IPS DF 4.7 (cell line): Measurements from ENCODE around the gene CMIP.

Source experiments
- DNase-seq: peaks from one replicate; pipeline ENCODE4 v3.0.0-alpha.2; 2013; ENCODE audit warnings: low spot score; ENCODE audit errors: extremely low read depth

Gene CMIP

DNA sequence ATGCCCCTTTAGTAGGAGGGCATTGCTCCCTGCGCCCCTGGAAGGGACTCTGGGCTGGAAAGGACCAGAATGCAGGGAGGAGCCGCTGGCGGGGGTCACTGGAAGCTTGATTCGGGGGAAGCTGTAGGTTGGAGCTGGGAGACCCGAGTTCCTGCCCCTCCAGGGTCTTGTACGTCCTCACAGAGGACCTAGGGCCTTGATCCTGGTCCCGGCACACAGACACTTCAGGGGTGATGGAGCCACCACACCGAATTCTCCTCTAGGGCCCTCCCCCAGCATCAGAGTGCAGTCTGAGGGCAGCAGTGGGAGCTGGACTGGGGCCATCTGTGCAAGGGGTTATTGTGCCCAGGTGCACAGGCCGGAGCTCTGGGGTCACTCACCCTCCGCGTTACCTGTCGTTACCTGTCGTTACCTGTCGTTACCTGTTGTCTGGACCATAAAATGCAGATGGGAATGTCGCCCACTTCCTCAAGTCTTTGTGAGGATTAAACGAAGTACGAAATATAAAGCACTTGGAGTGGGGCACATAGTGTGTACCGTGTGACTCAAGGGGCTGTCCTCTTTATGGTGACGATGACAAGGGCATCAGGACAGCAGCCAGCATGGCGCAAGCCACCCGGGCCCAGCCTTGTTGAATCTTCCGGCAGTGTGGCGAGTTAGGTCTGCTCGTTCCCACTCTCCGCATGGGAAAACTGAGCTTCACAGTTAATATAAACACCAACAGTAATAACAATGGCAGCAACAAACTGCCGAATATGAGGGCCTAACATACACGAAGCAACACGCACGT is 48.6 kb downstream of the CMIP start:
- no peak for DNase-seq

DNA sequence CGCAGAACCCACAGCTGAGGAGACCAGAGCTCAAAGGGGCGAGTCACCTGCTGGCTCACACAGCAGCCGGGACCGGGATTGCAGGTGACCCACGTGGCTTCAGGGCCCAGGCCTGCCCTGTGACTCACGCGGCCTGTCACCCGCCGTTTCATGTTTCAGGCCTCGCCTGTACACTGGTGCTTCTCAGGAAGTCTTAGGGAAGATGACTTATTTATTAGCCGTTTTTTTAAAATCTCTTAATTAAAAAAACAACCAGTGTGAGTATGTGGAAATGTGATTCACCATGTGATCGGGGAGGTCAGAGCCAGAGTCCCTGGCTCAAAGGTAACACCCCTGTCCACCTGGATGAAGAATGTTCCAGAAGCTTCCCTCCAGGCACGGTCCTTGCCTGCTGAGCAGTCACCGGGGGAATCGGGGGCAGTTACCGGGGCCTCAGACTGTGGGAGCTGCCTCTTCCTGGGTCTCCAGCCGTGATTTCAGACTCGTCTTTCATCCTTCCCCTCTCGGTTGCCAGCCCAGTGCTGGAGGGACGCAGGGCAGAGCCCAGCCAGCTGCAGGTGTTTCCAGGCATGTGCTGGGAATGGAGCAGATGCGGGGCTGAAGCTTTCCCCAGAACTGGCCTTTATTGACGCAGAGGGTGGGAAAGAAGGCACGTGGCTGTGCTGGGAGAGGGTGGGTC is 49.3 kb downstream of the CMIP start:
- no peak for DNase-seq

DNA sequence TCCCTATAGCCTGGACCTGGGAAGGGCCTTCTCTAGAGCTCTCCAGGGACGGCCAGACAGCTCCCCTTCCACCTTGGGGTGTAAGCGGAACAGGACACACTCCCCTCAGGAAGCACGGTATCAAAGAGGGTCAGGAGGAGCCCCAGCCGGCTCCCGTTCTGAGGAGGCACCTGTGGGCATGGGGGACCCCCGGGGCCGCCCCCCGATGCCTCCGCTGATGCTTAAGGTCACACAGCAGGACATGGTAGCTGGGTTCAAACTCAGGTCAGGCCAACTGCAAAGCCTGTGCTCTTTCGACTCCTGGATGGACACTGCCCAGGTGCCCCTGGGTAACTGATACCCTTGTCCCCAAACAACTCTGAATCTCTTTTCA is 49.8 kb downstream of the CMIP start:
- no peak for DNase-seq

DNA sequence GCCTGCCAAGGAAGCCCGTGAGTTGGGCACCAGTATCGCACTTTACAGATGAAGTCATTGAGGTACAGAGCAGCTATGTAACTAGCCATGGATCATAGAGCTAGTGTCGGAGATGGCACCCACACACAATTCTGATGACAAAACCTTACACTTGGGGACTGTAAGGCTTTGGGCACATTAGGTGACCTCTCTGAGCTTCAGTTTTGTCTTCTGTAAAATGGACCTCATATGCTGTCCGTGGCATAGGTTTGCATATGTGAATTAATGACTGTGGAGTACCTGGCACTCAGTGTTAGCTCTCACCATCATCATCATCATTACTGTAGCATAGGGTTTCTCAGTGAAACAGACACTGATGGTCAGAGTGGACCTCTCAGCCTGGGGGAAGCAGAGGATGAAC is 50.3 kb downstream of the CMIP start:
- DNase-seq: no peak

DNA sequence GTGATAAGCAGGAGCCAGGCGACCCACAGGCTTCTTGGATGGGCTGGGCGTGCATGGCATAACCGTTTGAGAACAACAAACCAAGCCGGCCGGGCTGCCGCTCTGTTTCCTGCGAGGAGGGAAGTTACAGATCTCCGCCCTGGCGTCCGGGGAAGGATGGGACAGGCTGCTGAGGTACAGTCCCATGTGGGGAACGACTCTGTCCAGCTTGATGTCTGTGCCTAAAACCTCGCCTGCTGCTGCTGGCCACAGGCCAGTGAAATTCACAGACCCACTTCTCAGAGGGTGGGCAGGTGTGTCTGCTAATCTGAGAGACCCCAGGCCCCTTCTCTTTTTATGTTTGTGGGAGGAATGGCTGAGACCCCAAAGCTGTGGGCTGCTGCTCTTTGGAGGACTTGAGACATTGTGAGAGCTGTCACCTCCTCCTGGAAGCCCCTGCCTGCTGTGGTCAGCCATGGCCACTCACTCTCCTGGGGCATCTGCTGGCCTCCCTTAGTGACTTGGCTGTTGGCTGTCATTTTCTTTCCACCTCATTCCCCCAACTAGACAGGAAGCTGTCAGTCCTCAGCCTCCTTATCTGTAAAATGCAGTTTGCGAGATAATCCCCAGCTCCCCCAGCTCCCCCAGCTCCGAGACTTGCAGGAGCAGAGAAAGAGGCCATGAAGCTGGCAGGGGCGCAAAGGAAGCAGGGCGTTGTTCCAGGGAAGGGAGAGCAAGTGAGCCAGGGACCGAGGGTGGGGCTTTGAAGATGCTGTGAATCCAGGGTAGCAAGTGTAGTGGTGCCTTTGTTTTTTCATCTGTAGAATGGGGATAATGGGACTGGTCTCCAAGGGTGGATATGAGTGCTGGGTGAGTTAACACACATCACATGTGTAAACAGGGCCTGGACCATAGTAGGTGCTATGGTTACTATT is 51.0 kb downstream of the CMIP start:
- DNase-seq: no peak

DNA sequence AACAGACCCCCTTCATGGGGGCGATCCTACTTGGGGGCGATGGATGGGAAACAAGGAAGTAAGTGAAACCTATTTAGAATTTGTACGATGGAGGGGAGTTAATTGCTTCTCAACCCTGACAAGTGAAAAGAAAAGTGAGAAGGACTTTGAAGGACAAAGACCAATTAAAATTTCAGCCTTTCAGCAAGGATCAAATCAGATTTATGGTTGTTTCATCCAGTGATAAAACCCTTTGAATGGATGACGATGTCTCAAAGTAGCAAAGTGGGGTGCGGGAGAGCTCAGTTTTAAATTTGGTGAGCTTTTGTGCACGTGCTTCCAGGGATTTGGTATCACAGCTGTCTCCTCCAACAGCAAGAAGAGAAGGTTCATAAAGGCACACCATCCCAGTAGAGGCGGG is 51.7 kb downstream of the CMIP start:
- DNase-seq: no peak

DNA sequence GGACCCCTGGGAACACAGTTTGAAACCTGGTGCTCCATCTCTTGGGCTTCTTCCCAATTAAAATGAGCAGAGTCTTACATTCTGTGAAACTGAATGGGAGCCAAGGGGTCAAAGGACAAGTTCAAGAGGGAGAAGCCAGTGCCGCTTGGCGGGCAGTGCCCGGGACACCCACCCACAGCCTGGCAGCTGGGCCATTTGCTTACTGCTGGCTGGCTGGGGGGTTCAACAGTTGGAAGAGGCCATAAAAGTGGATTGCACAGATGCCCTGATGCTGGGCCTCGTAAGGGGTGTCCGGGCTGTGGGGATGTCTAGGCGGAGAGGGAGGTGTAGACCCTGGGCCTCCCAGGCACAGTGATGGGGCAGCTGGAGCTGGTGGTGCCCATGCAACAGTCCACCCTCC is 52.1 kb downstream of the CMIP start:
- no peak for DNase-seq

DNA sequence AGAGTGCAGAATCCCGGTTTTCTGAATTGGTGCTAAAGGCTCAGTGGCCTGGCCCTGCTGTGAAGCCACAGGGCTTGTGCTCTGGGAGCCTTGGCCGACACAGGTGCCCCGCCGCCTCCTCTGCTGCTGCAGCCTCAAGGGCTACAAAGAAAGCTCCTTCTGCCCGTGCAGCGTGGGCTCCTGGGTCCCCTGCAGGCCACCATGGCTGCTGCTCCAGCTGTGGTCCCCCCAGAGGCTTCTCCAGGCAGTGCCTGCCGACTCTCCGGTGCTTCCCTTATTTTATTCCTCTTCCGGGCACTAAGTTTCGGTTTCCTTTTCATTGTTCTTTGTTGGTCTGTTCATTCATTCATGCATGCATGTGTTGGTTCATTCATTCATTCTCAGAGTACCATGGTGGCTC is 53.1 kb downstream of the CMIP start:
- no peak for DNase-seq

DNA sequence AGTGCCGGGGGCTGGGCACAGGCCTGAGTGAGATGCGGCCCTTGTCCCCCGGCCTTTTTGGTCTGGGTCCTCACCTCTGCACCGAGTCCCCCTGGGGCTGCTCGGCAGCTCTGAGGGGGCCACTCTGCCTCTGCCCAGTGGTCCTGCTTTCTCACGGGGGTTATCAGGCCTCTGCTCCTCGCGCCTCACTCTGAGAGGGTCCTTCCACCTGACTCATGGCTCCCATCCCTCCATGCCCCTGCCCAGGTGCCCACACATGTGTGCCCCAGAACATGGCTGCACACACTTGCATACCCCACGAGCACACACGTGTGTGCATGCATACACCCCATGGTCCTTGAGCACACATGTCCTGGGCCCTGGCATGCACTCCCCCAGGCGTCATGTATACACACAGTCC is 53.7 kb downstream of the CMIP start:
- no peak for DNase-seq

DNA sequence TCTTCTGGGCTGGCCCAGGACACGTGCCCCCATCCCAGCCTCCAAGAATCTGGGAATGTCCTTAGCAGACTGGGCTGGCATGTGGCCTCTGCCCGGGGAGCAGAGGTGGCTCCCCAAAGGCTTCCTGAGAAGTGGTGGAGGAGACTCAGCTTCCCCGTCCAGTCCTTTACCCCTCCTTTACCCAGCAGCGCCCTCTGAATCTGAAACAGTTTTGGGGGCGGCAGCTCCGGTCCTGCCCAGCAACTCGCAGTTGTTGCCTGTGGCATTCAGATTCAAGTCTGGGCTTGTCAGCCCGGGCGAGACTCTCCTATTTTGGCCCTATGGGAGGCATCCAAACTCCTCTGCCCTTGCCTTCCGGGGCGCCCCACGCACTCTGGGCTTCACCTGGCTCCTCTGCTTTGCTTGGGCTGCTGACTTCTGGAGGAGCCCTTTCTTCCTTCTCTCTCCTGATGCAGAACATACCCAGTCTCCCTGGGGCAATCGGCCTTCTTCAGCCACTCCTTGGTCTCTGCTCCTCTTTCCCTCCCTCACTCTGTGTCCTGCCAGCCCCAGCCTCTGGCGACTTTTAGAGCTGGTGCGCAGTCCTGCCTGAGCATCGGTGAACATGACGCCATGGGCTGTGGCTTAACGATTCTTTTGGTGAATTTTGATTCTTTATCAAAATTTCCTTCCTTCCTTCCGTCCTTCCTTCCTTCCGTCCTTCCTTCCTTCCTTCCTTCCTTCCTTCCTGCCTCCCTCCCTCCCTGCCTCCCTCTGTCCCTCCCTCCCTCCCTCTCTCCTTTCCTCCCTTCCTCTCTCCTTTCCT is 55.2 kb downstream of the CMIP start:
- no peak for DNase-seq

DNA sequence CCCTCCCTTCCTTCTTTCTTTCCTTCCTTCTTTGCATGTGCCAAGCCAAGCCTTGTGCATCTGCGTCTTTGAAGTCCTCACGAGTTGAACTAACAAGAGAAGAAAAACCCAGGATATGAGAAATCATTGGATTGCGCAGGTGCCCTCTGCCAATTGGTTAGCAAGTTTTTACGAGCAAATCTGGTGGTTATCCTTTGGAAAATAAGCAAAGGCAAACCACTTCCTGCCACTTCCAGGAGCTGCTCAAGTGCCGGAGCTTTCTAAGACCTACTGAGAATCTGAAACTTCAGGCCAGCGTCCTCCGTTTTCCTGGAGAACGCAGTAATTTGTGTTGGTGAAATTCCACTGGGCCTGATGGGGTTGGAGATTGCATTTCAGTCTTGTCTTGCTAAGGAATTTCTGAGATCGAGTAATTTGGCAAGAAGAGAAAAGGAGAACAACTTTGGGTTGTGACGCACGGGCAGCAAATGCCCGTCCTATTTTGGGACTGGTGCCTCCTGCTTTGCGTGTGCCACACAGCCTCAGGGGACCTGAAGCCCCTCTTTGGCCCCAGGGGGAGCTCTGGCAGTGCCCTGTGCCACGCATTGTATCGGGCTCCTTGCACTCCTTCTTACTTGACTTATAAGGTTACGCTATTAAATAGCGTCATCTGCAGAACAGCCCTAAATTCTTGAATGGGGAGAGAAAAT is 56.4 kb downstream of the CMIP start:
- no peak for DNase-seq

DNA sequence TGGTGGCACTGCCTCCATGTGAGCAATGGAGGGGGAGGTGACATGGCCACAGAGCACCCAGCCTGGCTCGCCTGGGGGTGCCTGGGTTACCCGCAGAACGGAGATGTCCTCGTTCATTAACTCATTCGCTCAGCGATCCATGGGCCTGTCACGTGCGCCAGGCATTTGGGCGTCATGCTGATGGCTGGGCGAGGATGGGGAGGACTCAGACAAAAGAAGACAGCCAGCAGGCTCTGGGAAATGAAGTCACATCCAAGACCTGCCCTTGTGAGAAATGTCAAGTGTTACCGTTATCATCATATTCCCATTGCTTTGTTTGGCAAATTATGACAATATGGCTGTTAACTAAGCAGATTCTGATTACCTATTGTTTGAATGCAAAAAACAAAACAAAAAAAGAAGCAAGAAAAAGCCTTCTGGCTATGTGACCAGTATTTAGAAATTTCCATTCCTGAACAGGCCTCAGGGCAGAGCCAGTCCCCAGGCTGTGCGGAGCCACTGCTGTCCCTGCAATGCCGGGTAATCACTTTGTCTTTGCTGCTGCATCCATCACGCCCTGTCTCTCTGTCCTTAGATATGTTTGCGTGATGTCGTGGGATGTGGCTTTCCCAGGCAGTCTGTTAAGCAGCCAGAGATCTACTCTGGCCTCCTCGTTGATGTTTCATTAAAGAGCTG is 57.9 kb downstream of the CMIP start:
- no peak for DNase-seq

DNA sequence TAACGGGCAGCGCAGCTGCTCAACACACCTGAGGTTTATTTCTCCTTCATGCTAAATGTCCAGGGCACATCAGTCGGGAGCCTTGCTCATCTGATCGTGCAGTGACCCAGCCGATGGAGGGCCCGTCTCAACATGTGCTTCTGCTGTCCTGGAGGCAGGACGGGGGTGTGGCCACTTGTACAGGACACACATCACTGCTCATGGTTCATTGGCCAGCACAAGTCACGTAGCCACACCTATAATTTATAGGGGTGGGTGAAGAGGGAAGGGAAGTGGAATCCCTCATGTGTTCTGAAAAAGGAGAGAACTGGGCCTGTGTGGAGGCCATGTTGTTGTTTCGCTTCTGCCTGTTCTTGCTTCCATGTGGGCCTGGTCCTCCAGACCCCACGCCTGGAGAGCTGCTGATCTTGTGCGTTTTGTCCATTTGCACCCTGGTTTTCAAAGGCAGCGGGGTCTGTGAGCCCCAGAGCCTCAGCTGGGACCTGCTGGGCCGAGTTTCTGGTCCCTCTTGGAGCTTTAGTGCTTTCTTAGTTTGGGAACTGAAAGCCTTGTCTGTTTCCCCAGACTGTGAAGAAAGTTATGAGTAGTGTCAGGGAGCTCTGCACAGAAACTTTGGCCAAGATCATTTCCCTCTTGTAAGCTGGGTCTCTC is 60.5 kb downstream of the CMIP start:
- no peak for DNase-seq

DNA sequence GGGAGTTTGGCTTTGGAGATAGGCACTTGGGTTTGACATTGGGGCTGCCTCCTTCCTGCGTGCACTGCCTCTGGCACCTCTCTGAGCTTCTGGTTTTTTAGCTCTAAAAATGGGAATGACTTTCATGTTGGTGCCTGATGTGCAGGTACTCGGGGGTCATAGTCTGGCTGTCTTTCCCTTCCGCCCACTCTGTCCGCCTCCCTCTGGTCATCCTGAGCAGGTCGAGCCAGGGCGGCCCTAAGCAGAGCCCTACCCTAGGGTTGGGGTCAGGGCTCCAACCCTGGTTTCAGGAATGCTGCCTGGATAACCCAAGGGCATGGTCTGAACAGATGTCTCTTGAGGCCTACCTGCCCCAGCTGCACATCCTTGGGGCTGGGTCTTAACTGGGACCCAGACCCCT is 64.8 kb downstream of the CMIP start:
- no peak for DNase-seq

DNA sequence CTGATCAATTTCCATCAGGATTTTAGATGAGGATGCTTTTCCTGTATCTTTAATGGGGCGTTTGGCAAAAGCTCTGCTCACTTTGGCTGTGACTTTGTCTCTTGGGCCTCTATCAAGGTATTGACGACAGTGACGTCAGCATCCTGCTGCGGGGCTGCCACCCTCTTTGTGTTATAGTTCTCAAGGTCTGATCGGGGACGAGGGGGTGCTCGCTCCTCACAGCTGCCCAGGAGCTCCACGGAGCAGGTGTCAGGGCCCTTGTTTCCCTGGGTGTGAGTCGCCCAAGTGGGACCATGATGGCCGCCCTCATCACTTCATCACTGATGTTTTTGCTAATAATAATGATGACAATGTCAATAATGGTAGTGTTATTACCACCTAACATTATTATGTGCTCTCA is 65.4 kb downstream of the CMIP start:
- no peak for DNase-seq

DNA sequence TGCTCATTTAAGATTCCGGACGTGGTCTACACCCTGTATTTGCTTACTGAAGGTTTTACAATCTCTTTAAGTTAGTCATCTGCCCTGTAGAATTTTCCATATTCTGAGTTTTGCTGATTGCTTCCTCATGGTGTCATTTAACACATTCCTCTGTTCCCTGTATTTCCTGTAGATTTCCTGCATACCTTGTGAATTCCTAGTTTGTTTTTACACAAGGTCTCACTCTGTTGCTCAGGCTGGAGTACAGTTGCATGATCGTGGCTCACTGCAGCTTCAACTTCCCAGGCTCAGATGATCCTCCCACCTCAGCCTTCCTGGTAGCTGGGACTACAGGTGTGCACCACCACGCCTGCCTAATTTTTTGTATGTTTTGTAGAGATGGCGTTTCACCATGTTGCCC is 66.8 kb downstream of the CMIP start:
- no peak for DNase-seq

DNA sequence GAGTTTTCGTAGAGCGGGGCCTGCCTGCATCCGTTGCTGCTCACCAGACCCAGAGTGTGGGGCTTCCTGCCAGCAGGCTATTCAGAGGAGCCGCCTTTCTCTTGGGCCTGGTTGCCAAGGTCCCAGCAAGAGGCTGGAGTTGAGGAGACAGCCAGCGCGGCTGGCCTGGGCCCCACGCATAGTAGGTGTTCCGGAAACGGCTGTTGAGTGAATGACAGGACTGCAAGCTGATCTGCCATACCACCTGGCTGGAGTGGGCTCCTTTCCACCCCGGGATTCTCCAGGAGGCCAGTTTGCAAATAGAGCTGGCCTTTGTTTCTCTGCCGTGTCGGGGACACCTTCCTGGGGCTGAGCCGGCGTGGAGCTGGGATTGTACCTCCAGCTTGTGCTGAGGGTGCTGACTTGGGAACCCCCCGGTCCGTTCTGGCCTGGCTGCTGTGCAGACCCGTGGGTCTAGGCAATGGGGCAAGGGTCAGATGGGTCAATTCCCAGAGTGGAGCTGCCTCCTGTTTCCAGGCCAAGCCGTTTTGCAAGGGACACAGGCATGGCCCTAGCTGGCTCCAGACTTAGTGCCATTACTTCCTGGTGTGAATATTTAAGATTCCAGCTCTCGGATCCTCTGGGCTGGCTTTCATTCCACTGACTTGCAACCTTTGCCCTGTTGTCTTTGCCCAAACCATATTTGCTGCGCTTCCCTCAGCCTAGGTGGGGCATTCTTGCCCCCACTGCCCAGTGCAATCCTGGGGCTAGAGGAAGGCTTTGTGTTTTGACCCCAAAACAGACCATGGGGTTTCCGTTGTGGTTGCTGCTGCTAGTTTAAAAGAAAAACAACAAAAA is 68.8 kb downstream of the CMIP start:
- no peak for DNase-seq

DNA sequence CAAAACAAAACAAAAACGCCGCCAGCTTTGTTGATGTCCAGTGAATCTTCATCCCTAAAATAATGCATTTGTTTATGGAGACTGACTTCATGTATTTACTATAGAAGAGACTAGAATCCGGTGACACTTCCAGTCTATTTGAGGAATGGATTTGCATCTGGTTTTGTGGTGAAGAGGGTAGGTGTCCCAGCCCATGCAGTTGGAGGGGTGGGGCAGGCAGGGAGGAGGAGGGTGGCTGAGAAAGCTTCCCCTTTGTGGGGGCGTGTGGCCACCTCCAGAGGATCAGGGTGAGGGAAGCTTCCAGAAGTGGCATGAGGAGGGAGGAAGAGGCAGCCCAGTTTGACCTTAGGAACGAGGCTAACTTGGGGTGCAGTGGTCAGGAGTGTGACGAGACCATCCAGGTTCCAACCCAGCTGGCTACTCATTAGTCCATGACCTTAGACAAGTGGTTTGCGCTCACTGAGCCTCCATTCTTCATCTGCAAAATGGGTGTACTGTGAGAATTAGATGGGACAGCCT is 69.5 kb downstream of the CMIP start:
- no peak for DNase-seq
